Stimulated activated CD4-positive, alpha-beta T cell treated with anti-CD3 and anti-CD28 coated beads, Interleukin-12 subunit alpha, Interleukin-12 subunit beta, amount 100 ng/mL, for 48 hours (primary cell): Measurements from ENCODE around the gene PLEKHG4B.
"Not testable (repeated sequence)": the region's sequence is repeated elsewhere in the genome, so short reads cannot be mapped to it uniquely, and the experiment has no call there.

Source experiments
- DNase-seq, 3 donors: peaks; one replicate each; pipeline ENCODE4 v3.0.0-alpha.2; 2020; ENCODE audit warnings: low read depth in 2 of 3, low spot score in 1 of 3

The PLEKHG4B gene

GRCh38 chr5:186091-187041, 94.4 kb downstream of the PLEKHG4B start:
- DNase-seq = no peak

- DNase-seq = no peak
Measured at GRCh38 chr5:187042-187431, 95.1 kb downstream of the PLEKHG4B start.

- no peak for DNase-seq
Measured at GRCh38 chr5:187617-188451, 95.9 kb downstream of the PLEKHG4B start.

- DNase-seq = peak; percentile 82 to 92 (median 83)
Measured at GRCh38 chr5:188488-189481, 96.8 kb downstream of the PLEKHG4B start.

- no peak for DNase-seq
Measured at GRCh38 chr5:189486-189885, 97.5 kb downstream of the PLEKHG4B start.

- no peak for DNase-seq
Measured at GRCh38 chr5:189976-190365, 98.0 kb downstream of the PLEKHG4B start.

GRCh38 chr5:190366-191035, 98.5 kb downstream of the PLEKHG4B start:
- no peak for DNase-seq

- no peak for DNase-seq
Measured at GRCh38 chr5:191036-191948, 99.3 kb downstream of the PLEKHG4B start, which contains the start of gene LRRC14B. TSS of gene LRRC14B (plus strand) at chr5:191495. CDS start at chr5:191539, 44 bp downstream.

GRCh38 chr5:191949-192690, 100.2 kb downstream of the PLEKHG4B start:
- no peak for DNase-seq

- DNase-seq = no peak
Measured at GRCh38 chr5:192691-192969, 100.7 kb downstream of the PLEKHG4B start.

GRCh38 chr5:192970-193831, 101.2 kb downstream of the PLEKHG4B start:
- no peak for DNase-seq

GRCh38 chr5:194102-194501, 102.1 kb downstream of the PLEKHG4B start:
- no peak for DNase-seq

GRCh38 chr5:194603-195209, 102.7 kb downstream of the PLEKHG4B start:
- DNase-seq = no peak

GRCh38 chr5:195401-196160, 103.6 kb downstream of the PLEKHG4B start:
- no peak for DNase-seq

GRCh38 chr5:196350-196749, 104.4 kb downstream of the PLEKHG4B start:
- DNase-seq = no peak

GRCh38 chr5:197031-197430, 105.1 kb downstream of the PLEKHG4B start:
- not testable (repeated sequence) for DNase-seq
